Measurements from ENCODE around the gene CALR.
A peak's percentile ranks its signal among the peaks of the same experiment; 100 is the strongest.

Gene CALR

GRCh38 chr19:12959481-12959880, 21.1 kb downstream of the CALR start:
- H4K20me1 ChIP-seq = peaks cover 0 to 22% (median 14%) of the 10 kb centered on the region in 11 experiments; a peak in 16 of 22 replicates
- no peak overlapping the region for H3K4me3 ChIP-seq
- no peak for TF ChIP-seq Cebpa-rat (IDR thresholded peaks at IDR 0.05)
- no peak overlapping the region for H3K4me2 ChIP-seq
- peaks cover 25 to 29% (median 28%) of the 10 kb centered on the region in 10 experiments for H3K4me1 ChIP-seq
- H3K27me3 ChIP-seq = no peaks in the 10 kb centered on the region
- peaks cover 4 to 14% (median 9%) of the 10 kb centered on the region in 11 experiments; a peak in 20 of 22 replicates for H3K36me3 ChIP-seq
- H3K9ac ChIP-seq = no peak overlapping the region
- H3K27ac ChIP-seq = no peak overlapping the region
- H3K9me3 ChIP-seq (replicated peaks in 1 of 11) = no peaks in the 10 kb centered on the region

- H3K9ac ChIP-seq = peak overlapping the region in 10 of 11 experiments; percentile 38 to 76 (median 70); a peak in 19 of 22 replicates
- TF ChIP-seq Cebpa-rat (IDR thresholded peaks at IDR 0.05) = no peak
- H3K4me2 ChIP-seq = peak overlapping the region; percentile 79 to 99 (median 89)
- H3K9me3 ChIP-seq (replicated peaks in 1 of 11) = no peaks in the 10 kb centered on the region
- H4K20me1 ChIP-seq = no peaks in the 10 kb centered on the region
- H3K36me3 ChIP-seq = no peaks in the 10 kb centered on the region
- peak overlapping the region in 9 of 11 experiments; percentile 34 to 68 (median 58); a peak in 14 of 22 replicates for H3K27ac ChIP-seq
- H3K27me3 ChIP-seq = no peaks in the 10 kb centered on the region
- H3K4me3 ChIP-seq = peak overlapping the region; percentile 39 to 68 (median 54); a peak in 18 of 20 replicates
- H3K4me1 ChIP-seq = peaks cover 0 to 18% (median 11%) of the 10 kb centered on the region in 10 experiments; a peak in 12 of 20 replicates
Measured at GRCh38 chr19:12965017-12965811, 26.8 kb downstream of the CALR start.

GRCh38 chr19:12965812-12966135, 27.4 kb downstream of the CALR start:
- H3K9me3 ChIP-seq (replicated peaks in 1 of 11) = no peaks in the 10 kb centered on the region
- peak overlapping the region in 6 of 10 experiments; percentile 46 to 68 (median 55); a peak in 6 of 20 replicates for H3K4me3 ChIP-seq
- H3K4me2 ChIP-seq = peak overlapping the region; percentile 79 to 99 (median 89)
- H4K20me1 ChIP-seq = no peaks in the 10 kb centered on the region
- H3K36me3 ChIP-seq = no peaks in the 10 kb centered on the region
- H3K4me1 ChIP-seq = peaks cover 0 to 18% (median 11%) of the 10 kb centered on the region in 10 experiments; a peak in 12 of 20 replicates
- no peaks in the 10 kb centered on the region for H3K27me3 ChIP-seq
- H3K27ac ChIP-seq = peak overlapping the region in 3 of 11 experiments; percentile 46 to 61 (median 55); a peak in 3 of 22 replicates
- H3K9ac ChIP-seq = peak overlapping the region in 8 of 11 experiments; percentile 64 to 76 (median 72); a peak in 13 of 22 replicates
- no peak for TF ChIP-seq Cebpa-rat (IDR thresholded peaks at IDR 0.05)

GRCh38 chr19:12967907-12968306, 29.5 kb downstream of the CALR start:
- Histone ChIP-seq H3K27me3 (no peaks in the 10 kb centered on the region), H3K9ac (no peak overlapping the region), H3K9me3 (replicated peaks in 1 of 11) (no peaks in the 10 kb centered on the region), H3K27ac (no peak overlapping the region), H3K4me3 (no peak overlapping the region), H3K4me1 (peaks cover 0 to 18% (median 11%) of the 10 kb centered on the region in 10 experiments; a peak in 12 of 20 replicates), H4K20me1 (no peaks in the 10 kb centered on the region), H3K36me3 (no peaks in the 10 kb centered on the region), H3K4me2 (no peak overlapping the region)
- no peak for TF ChIP-seq Cebpa-rat (IDR thresholded peaks at IDR 0.05)

- no peaks in the 10 kb centered on the region for H4K20me1 ChIP-seq
- peak within 1 kb of the TSS in 3 of 11 experiments; percentile 9 to 33 (median 20); a peak in 3 of 22 replicates for H3K27ac ChIP-seq
- peak within 1 kb of the TSS in 2 of 11 experiments; percentile 28 to 30; a peak in 3 of 22 replicates for H3K9ac ChIP-seq
- H3K4me2 ChIP-seq = no peak within 1 kb of the TSS; a peak in 1 of 22 replicates
- no peaks in the 10 kb centered on the region for H3K36me3 ChIP-seq
- H3K4me3 ChIP-seq = no peak within 1 kb of the TSS
- no peaks in the 10 kb centered on the region for H3K27me3 ChIP-seq
- TF ChIP-seq Cebpa-rat (IDR thresholded peaks at IDR 0.05) = no peak
- H3K9me3 ChIP-seq (replicated peaks in 1 of 11) = no peaks in the 10 kb centered on the region
- peaks cover 14 to 31% (median 26%) of the 10 kb centered on the region in 10 experiments for H3K4me1 ChIP-seq
Measured at GRCh38 chr19:12969292-12969988, 31.0 kb downstream of the CALR start, which contains the start of gene DAND5. TSS of gene DAND5 (plus strand) at chr19:12969576. CDS start at chr19:12969661, 85 bp downstream.

- Histone ChIP-seq H3K36me3 (no peaks in the 10 kb centered on the region), H3K9ac (0 out of 22 replicates have a peak overlapping the region, but pooled peaks of 1 of the 11 experiments have one; percentile 28), H3K27me3 (no peaks in the 10 kb centered on the region), H3K27ac (no peak overlapping the region), H3K4me1 (peaks cover 19 to 36% (median 31%) of the 10 kb centered on the region in 10 experiments), H4K20me1 (no peaks in the 10 kb centered on the region), H3K4me3 (no peak overlapping the region), H3K9me3 (replicated peaks in 1 of 11) (no peaks in the 10 kb centered on the region), H3K4me2 (no peak overlapping the region; a peak in 1 of 22 replicates)
- TF ChIP-seq Cebpa-rat (IDR thresholded peaks at IDR 0.05) = no peak
Measured at GRCh38 chr19:12970070-12970820, 31.8 kb downstream of the CALR start.

GRCh38 chr19:12973236-12973635, 34.8 kb downstream of the CALR start:
- H3K9me3 ChIP-seq (replicated peaks in 1 of 11) = no peaks in the 10 kb centered on the region
- peaks cover 19 to 36% (median 27%) of the 10 kb centered on the region in 10 experiments for H3K4me1 ChIP-seq
- H4K20me1 ChIP-seq = no peaks in the 10 kb centered on the region
- no peak for TF ChIP-seq Cebpa-rat (IDR thresholded peaks at IDR 0.05)
- H3K27ac ChIP-seq = peak overlapping the region in 8 of 11 experiments; percentile 24 to 66 (median 48); a peak in 11 of 22 replicates
- no peaks in the 10 kb centered on the region for H3K36me3 ChIP-seq
- H3K9ac ChIP-seq = peak overlapping the region in 4 of 11 experiments; percentile 10 to 41 (median 30); a peak in 3 of 22 replicates
- H3K4me2 ChIP-seq = peak overlapping the region; percentile 34 to 85 (median 72); a peak in 21 of 22 replicates
- no peak overlapping the region for H3K4me3 ChIP-seq
- no peaks in the 10 kb centered on the region for H3K27me3 ChIP-seq

Measured in BLaER1 treated with 17β-estradiol and CSF1 and Interleukin-3, amounts not matched to agents 10 nM and 100 nM (cell line).